ENCODE results near the gene INSL3. TPM values are rescaled to one million over a fixed set of nuclear protein-coding genes. Genes with fewer than 3 reads are reported as not detected.

INSL3 gene
- total and polyA plus RNA-seq, 2 of the 13 experiments (the other 11 are each of a cell fraction or from before 2014, with no cell fraction given) = 0.30 TPM; not detected in 1

GRCh38 chr19:17855280-17856152, 34.2 kb upstream of the INSL3 start (continued):
- TF ChIP-seq, protein P1, sequence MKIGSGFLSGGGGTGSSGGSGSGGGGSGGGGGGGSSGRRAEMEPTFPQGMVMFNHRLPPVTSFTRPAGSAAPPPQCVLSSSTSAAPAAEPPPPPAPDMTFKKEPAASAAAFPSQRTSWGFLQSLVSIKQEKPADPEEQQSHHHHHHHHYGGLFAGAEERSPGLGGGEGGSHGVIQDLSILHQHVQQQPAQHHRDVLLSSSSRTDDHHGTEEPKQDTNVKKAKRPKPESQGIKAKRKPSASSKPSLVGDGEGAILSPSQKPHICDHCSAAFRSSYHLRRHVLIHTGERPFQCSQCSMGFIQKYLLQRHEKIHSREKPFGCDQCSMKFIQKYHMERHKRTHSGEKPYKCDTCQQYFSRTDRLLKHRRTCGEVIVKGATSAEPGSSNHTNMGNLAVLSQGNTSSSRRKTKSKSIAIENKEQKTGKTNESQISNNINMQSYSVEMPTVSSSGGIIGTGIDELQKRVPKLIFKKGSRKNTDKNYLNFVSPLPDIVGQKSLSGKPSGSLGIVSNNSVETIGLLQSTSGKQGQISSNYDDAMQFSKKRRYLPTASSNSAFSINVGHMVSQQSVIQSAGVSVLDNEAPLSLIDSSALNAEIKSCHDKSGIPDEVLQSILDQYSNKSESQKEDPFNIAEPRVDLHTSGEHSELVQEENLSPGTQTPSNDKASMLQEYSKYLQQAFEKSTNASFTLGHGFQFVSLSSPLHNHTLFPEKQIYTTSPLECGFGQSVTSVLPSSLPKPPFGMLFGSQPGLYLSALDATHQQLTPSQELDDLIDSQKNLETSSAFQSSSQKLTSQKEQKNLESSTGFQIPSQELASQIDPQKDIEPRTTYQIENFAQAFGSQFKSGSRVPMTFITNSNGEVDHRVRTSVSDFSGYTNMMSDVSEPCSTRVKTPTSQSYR (CRISPR knock-in tag; IDR thresholded peaks at IDR 0.05; ENCODE audit: borderline replicate concordance) = no peak
- no peak for TF ChIP-seq ZNF564 (CRISPR knock-in tag; IDR thresholded peaks at IDR 0.05)
- TF ChIP-seq ZNF557 (CRISPR knock-in tag; IDR thresholded peaks at IDR 0.05) = no peak
- TF ChIP-seq ZNF326 (CRISPR knock-in tag; IDR thresholded peaks at IDR 0.05; ENCODE audit: borderline replicate concordance) = no peak
- TF ChIP-seq ZNF790 (CRISPR knock-in tag; IDR thresholded peaks at IDR 0.05; ENCODE audit: borderline replicate concordance) = no peak
- TF ChIP-seq ETS1 (CRISPR knock-in tag; IDR thresholded peaks at IDR 0.05) = no peak
- TF ChIP-seq KLF16 (CRISPR knock-in tag; IDR thresholded peaks at IDR 0.05) = no peak
- no peak for TF ChIP-seq PPARG (CRISPR knock-in tag; conservative IDR thresholded peaks at IDR 0.05)
- TF ChIP-seq ZBTB4 (CRISPR knock-in tag; IDR thresholded peaks at IDR 0.05; ENCODE audit: borderline replicate concordance) = no peak
- TF ChIP-seq, protein P2, sequence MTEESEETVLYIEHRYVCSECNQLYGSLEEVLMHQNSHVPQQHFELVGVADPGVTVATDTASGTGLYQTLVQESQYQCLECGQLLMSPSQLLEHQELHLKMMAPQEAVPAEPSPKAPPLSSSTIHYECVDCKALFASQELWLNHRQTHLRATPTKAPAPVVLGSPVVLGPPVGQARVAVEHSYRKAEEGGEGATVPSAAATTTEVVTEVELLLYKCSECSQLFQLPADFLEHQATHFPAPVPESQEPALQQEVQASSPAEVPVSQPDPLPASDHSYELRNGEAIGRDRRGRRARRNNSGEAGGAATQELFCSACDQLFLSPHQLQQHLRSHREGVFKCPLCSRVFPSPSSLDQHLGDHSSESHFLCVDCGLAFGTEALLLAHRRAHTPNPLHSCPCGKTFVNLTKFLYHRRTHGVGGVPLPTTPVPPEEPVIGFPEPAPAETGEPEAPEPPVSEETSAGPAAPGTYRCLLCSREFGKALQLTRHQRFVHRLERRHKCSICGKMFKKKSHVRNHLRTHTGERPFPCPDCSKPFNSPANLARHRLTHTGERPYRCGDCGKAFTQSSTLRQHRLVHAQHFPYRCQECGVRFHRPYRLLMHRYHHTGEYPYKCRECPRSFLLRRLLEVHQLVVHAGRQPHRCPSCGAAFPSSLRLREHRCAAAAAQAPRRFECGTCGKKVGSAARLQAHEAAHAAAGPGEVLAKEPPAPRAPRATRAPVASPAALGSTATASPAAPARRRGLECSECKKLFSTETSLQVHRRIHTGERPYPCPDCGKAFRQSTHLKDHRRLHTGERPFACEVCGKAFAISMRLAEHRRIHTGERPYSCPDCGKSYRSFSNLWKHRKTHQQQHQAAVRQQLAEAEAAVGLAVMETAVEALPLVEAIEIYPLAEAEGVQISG (CRISPR knock-in tag; IDR thresholded peaks at IDR 0.05) = no peak
- TF ChIP-seq ZFP37 (CRISPR knock-in tag; IDR thresholded peaks at IDR 0.05; ENCODE audit: borderline replicate concordance) = 0 out of 2 replicates have a peak, but pooled peaks have one; percentile 29
- no peak; the same call in 1 of the 2 replicates for TF ChIP-seq THAP9 (CRISPR knock-in tag; IDR thresholded peaks at IDR 0.05; ENCODE audit: borderline replicate concordance)
- TF ChIP-seq ETV5 (CRISPR knock-in tag; IDR thresholded peaks at IDR 0.05; ENCODE audit: borderline replicate concordance) = no peak
- no peak for TF ChIP-seq ZNF101 (CRISPR knock-in tag; IDR thresholded peaks at IDR 0.05; ENCODE audit: borderline replicate concordance, low read depth)
